AG09309 (cell line): Measurements from ENCODE around the gene CCT7.
"Not testable (repeated sequence)": the region's sequence is repeated elsewhere in the genome, so short reads cannot be mapped to it uniquely, and the experiment has no call there.

Experiments
- DNase-seq: peaks from one replicate; pipeline ENCODE4 v3.0.0-alpha.2; 2010; ENCODE audit warnings: low read depth
- H3K4me3 ChIP-seq: 2 replicates; pipeline ENCODE4 v1.5.1; 2011; ENCODE audit warnings: mild to moderate bottlenecking, low read depth, low read length, moderate library complexity; ENCODE audit not compliant: control insufficient read depth
- TF ChIP-seq, protein P1 (sequence below): IDR thresholded peaks from 2 replicates; pipeline ENCODE4 v1.5.1; 2011; ENCODE audit warnings: mild to moderate bottlenecking, low read depth, low read length, inconsistent platforms; ENCODE audit not compliant: insufficient read depth, control insufficient read depth; ENCODE audit errors: missing control alignments

CCT7 gene

DNA sequence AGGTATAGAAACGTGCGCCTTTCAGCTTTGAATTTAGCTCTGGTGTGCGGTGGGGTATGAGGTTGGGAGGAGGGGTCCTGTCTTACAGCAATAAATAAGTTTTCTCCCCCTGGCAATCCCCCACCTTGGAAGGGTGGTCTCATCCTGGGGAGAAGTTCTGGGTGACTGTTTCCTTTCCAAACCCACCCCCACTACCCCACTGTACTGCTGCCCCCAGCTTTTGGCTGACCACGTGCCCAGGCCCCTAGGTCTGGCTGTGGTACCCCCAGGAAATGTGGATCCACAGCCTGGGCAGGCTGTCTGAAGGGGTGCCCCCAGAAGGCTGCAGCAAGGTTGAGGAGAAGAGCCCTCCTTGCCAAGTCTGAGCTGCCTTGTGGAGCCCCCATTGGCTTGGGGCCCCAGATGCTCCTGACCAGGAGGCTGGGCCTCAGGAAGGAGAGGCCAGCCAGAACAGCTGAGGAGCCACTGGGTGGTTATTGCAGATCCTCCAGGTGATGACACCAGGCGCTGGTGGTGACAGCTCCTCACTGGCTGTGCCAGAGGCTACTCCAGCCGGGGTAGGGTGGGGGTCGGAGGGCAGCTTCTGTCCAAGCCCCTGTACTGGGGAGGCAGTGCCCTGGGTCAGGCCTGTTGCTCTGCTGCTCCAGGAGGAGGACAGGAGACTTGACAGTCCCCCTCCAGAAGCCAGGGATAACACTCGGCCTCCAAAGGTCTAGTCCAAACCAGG, 24.2 kb downstream of the CCT7 start:
- TF ChIP-seq, protein P1, sequence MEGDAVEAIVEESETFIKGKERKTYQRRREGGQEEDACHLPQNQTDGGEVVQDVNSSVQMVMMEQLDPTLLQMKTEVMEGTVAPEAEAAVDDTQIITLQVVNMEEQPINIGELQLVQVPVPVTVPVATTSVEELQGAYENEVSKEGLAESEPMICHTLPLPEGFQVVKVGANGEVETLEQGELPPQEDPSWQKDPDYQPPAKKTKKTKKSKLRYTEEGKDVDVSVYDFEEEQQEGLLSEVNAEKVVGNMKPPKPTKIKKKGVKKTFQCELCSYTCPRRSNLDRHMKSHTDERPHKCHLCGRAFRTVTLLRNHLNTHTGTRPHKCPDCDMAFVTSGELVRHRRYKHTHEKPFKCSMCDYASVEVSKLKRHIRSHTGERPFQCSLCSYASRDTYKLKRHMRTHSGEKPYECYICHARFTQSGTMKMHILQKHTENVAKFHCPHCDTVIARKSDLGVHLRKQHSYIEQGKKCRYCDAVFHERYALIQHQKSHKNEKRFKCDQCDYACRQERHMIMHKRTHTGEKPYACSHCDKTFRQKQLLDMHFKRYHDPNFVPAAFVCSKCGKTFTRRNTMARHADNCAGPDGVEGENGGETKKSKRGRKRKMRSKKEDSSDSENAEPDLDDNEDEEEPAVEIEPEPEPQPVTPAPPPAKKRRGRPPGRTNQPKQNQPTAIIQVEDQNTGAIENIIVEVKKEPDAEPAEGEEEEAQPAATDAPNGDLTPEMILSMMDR, result no peak
- DNase-seq, result no peak
- no peak overlapping the region for H3K4me3 ChIP-seq

DNA sequence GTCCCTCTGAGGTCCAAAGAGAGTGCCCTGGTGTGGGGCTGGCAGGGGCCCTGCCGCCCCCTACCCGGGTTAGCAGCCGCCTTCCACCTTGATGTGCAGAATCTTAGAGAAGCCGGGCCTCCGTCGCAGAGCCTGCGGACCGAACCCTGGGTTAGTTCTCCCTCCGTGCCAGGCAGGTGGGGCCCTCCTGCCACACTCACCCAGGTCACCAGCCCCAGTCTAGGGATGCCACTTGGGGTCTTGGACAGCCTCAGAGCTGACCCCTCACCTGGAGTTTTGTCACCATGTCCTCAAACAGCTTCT, 24.8 kb downstream of the CCT7 start:
- H3K4me3 ChIP-seq, result no peak overlapping the region
- TF ChIP-seq, protein P1, result no peak
- DNase-seq, result no peak

DNA sequence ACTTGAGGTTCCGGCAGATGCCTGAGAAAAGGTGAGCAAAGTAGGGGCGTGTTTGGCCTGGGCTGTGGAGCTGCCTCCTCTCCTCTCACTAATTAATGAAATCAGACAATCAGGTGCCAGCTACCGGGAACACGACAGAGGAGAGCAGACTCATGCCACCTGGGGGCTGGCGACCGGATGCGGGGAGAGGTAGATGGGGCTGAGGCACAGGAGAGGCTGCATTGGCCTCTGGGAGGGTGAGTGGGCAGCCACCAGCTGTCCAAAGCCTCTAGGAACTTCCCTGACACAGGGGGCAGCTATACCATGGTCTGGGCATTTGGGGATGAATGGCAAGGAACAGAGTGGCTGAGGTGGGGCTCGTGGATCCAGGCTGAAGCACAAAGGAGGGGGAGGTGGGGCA, 25.2 kb downstream of the CCT7 start:
- TF ChIP-seq, protein P1, result no peak
- DNase-seq, result no peak
- H3K4me3 ChIP-seq, result no peak overlapping the region

DNA sequence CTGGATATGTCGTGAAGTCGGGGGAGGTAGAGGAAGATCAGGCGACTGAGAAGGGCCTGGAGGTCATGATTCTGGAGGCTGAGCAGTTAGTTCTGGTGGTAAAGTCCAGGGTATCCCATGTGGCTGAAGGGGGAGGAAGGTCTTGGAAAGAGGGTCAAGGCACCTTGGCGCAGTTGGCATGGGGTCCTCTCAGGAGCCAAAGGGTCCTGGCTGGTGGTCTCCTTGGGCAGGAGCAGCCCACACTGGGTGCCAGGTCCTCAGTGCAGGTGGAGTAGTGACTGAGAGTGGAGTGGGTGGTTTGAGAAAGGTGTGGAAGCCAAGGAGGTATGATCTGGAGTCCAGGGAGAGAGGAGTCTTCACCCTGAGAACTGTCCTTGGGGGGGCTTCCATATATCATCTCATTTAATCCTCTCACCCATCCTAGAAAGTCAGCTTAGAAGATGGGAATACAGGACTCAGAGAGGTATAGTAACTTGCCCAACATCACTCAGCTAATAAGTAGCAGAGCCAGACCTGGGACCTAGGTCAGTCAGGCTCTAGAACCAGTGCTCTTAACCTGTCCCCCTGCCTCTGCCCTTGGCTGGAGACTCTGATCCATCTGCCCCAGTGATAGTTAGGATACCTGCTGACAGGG, 25.7 kb downstream of the CCT7 start:
- TF ChIP-seq, protein P1, result no peak
- H3K4me3 ChIP-seq, result no peak overlapping the region
- DNase-seq, result no peak

DNA sequence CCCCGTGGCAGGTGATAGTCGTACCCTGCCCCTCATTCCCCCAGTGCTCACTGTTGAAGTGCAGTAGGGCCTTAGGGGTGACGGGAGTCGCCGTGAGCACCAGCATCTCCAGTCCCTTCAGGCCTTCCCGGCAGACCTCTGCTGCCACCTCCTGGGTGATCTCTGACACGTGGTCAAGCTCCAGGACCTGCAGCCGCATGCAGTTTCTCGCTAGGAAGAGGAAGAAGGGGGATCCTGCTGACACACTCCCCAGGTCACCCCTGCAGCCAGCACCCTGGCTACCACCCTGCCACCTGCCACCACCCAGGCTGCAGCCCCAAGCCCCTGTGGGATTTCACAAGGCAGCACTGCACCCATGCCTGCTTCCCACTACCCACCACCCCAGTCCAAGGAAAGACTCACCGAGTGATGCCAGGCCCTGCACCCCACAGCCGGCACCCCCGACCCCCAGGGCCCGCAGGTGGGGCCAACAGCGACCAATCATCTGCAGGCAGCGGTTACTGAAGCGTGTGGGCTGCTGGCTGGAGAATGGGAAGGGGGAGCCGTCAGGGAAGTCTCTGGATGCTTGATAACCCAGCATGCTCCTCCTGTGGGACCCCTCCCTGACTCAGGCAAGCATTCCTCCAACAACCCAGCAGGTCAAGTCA, 26.4 kb downstream of the CCT7 start:
- TF ChIP-seq, protein P1, result peak; percentile 72
- DNase-seq, result peak; percentile 10
- H3K4me3 ChIP-seq, result no peak overlapping the region

DNA sequence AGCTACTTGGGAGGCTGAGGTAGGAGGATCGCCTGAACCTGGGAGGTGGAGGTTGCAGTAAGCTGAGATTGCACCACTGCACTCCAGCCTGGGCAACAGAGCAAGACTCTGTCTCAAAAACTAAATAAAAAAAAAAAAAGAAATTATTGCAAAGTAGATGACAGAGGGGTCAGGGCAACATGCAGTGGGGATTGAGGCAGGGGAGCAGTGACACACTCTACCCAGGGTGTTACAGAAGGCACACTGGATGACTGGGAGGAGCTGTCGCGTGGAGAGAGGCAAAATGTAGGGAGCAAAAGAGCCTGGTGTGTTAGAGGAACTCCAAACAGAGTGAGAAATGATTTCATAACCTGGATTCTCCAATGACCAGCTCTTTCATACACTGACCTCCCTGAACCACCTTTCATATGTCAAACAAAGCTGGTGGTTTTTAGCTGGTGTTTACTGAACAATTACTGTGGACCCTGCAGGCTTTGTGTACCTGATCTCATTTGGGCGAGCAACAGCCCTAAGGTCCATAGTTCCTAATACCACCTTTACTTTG, 28.1 kb downstream of the CCT7 start:
- TF ChIP-seq, protein P1, result no peak
- DNase-seq, result no peak
- no peak overlapping the region for H3K4me3 ChIP-seq

DNA sequence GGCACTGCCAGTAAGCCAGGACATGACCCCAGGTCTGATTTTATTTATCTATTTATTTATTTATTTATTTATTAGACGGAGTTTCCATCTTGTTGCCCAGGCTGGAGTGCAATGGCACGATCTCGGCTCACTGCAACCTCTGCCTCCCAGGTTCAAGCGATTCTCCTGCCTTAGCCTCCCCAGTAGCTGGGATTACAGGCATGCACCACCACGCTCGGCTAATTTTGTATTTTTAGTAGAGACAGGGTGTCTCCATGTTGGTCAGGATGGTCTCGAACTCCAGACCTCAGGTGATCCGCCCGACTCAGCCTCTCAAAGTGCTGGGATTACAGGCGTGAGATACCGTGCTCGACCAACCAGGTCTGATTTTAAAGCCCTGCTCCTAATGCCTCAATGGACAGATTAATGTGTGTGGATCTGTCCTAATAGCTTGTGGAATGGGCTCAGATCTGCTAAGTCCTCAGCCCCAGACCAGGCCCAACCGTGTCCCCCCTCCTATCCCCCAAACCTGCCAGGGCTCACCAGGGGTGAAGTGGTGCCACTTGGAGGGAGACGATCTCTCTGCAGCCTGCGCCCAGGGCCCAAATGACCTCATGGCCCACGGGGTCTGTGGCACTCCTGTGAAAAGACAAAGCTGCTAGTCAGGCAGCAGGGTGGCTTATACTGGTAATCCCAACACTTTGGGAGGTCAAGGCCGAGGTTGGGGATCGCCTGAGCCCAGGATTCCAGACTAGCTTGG, 28.8 kb downstream of the CCT7 start:
- not testable (repeated sequence) for H3K4me3 ChIP-seq, DNase-seq
